Suprapubic skin (tissue), 4 donors: ENCODE results near the gene KIF22.

ENCODE experiments used
- CTCF ChIP-seq, 2 donors: fragments of 200-600 bp in 1 of 2; fragments of 450-650 bp in 1 of 2; sonication (generic) in 1 of 2; IDR thresholded peaks; one replicate each; pipeline ENCODE4 v1.5.1; 2016 to 2019; ENCODE audit warnings: antibody characterized with exemption in 2 of 2, mild to moderate bottlenecking in 1 of 2, moderate library complexity in 1 of 2
- POLR2A ChIP-seq, 2 donors: fragments of 450-650 bp; IDR thresholded peaks; one replicate each; pipeline ENCODE4 v1.6.1; 2017; ENCODE audit warnings: antibody characterized with exemption in 2 of 2, mild to moderate bottlenecking in 2 of 2, moderate library complexity in 2 of 2
- POLR2AphosphoS5 ChIP-seq, 3 donors: sonication (generic); formaldehyde crosslinking; IDR thresholded peaks; one replicate each; pipeline ENCODE4 v1.6.1; 2017; ENCODE audit warnings: antibody characterized with exemption in 3 of 3

GRCh38 chr16:29811896-29812665, 21.5 kb downstream of the KIF22 start, which contains the start of gene PRRT2:
- no peak for TF ChIP-seq CTCF (IDR thresholded peaks at IDR 0.05)
- TF ChIP-seq POLR2A (IDR thresholded peaks at IDR 0.05), result no peak
- TF ChIP-seq POLR2AphosphoS5 (IDR thresholded peaks at IDR 0.05), result no peak
